GM21619 (cell line): ENCODE measurements around the gene ANTKMT.

Experiments used
- ATAC-seq: cut with Tn5 transposase; IDR thresholded peaks from one replicate; pipeline ENCODE4 v1.9.1; 2021; ENCODE audit not compliant: unreplicated experiment

ANTKMT gene

DNA sequence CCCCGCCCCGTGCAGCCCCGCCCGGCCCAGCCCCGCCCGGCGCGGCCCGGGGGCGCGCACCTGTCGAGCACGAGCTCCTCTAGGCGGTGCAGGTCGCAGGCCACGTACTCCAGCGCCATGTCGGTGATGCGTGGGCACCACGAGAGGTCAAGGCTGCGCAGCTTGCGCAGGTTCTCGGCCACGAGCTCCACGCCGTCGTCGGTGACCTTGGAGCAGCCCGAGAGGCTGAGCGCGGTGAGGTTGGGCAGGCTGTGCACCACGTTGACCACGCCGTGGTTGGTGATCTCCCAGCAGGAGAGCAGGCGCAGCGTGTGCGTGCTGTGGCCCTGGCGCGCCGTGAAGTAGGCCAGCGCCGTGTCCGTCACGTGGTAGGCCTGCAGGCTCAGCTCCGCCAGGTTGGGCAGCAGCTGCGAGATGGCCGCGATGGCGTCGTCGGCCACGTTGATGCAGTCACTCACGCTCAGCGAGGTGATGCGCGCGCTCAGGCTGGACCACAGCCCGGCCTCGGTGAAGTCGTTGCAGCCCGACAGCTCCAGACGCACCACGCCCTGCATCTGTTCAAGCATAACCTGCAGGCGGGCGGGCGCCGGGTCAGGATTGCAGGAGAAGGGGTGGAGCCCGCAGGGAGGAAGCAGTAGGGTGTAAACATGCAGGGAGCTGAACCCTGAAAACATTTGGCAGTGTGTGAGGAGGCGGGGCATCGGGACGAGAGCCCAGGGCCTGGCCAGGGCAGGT is 25.4 kb upstream of the ANTKMT start:
- ATAC-seq: no peak

DNA sequence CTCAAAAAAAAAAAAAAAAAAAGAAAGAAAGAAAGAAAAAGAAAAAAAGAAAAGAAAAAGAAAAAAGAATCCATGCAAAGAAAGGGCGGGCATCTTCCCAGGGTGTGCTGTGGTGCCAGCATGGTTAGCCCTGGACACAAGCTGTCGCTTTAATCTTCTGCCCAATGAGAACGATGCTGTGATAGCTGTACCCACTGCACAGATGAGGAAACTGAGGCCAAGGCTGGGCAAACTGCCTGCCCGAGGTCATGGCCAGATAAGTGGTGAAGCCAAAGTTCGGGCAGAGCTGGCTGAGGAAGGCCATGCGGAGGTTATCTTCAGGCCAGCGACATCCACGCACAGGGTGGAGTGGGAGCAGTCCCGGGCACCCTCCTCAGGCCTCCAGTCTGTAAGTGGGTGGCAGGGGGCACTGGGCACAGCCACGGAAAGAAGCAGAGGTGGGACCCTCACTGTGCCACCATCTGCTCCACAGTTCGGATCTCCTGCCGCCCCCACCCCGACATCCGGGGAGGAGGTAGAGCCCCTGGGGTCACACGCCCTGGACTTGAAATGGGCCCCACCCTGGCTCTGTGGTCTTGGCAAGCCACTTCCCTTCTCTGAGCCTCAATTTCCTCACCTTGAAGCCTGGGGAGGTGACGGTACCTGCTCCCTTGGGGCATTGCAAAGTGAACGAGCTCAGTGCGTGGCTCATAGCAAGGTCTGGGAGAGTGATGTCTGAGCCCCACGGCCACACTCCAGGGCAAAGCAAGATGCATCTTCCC is 21.9 kb upstream of the ANTKMT start:
- no peak for ATAC-seq

DNA sequence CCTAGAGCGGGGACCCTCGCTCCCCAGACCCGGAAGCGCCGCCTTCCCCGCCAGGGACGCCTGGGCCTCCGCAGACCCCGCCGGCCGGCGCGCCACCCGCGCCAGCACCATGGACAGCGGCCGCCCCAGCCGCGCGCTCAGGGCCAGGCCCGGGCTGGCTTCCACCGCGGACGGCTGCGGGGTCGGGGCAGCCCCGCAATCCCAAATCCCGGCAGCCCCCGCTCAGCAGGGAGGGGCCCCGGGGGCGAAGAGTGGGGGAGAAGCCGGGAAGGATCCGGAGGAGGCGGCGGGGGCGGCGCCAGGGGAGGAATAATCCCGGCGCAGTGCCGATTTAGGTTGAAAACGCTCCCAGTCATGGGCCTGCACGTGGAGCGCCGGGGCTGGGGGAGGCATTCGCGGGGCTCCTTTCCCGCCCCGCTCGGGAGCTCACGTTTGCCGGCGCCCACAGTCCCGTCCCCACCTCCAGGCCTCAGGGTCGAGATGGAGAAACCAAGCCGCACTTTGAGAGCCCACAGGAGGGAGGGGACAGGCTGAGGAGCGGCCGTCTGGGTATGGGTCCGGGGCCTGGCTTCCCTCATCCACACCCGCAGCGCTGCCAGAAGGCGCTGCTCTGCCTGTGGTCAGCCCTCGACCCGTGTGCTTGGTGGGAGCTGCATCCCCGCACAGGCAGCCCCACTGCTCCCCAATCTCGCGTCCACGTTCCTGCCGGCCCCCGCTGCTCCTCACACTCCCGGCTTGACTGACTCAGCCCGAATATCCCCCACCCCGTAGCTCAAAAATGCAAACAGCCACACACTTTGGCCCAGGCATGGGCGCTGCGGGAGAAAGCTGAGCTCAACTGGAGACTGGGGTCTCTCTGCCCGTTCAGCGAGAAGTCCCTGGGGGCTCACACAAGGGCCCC is 20.0 kb upstream of the ANTKMT start:
- no peak for ATAC-seq

DNA sequence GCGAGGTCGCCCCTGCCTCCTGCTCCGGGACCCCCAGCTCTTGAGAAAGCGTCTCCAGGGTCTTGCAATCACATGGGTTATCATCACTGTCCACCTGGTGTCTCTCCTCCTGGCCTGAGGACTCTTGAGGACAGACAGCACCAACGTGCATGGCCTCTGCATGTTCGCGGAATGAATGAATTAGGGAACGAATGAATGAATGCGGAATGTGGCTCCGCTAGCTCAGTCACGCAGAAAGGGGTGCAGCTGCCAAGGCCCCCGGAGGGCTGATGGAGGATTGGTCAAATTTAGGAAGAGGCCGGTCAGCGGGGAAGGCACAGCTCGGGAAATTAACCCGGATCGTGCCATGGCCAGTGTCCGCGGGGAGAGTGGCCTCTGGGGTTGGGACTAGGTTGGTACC is 18.6 kb upstream of the ANTKMT start:
- ATAC-seq: no peak

DNA sequence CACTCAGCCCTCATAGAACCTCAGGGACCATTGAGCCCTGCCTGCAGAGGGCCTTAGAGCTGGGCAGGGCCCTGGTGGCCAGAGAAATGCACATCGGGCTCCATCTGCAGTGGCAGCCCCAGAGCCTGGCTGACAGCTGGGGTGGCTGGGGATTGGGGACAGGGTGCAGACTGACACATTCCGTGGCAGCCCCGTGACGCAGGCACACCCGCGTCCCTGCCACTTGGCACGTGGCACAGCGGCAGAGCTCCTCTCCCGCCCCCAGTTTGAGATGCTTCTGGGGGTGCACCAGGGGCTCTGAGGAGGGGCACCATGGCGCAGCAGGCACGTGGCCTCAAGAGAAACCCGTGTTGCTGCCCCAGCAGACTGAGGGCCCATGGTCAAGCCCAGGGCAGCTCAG is 17.5 kb upstream of the ANTKMT start:
- ATAC-seq: no peak

DNA sequence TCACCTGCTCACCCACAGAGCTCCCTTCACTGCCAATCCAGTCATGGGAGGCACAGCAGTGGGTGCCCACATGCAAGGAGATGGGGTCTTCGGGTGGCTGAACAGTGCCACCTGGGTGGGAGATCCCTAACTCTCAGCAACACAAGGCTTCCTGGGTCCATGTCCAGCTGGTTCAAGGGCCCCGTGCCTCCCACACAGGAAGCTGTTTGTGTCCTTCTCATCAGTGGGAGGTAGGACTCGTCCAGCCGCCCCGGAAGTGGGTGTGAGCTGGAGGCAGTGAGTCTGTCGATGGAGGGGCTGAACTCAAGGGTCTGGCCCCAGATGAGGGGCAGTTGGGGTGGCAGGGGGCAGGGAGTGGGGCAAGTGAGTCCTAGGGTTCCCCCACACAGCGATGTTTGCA is 16.9 kb upstream of the ANTKMT start:
- ATAC-seq: no peak

DNA sequence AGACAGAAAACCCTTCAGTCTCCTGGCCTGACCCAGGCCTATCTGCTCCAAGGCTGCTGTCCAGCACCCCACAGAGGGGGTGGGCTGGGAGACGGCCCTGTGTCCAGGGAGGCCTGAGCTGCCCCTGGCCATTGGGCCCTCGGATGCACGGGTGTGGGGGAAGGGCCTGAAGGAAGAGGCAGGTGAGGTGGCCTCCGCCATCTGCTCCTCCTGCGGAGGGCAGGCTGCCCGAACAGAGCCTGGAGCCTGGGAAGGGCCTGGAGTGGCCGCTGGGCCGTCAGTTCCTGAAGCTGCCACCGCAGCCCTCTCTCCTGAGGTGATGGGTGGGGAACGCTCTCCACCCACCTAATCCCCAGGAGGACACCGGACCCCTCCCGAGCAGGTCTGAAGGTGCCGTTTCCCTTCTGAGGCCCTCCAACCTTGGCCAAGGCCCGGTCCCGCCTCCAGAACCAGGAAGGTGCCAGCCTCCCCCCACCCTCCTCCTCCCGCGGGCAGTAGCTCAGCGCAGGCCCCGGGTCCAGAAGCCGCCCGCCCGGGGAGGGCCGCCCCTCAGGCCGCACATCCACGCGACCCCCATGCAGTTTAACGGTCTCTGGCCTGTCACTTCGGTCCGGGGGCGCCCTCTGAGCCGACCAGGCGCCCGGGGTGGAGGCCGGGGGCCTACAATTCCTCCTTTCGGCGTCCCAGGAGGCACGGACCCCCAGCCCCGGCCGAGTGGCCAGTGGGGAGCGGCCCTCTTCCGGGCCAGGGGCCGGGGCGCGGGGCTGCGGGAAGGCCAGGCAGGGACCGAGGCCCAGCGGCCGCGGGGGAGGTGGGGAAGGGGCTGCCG is 16.2 kb upstream of the ANTKMT start:
- no peak for ATAC-seq

DNA sequence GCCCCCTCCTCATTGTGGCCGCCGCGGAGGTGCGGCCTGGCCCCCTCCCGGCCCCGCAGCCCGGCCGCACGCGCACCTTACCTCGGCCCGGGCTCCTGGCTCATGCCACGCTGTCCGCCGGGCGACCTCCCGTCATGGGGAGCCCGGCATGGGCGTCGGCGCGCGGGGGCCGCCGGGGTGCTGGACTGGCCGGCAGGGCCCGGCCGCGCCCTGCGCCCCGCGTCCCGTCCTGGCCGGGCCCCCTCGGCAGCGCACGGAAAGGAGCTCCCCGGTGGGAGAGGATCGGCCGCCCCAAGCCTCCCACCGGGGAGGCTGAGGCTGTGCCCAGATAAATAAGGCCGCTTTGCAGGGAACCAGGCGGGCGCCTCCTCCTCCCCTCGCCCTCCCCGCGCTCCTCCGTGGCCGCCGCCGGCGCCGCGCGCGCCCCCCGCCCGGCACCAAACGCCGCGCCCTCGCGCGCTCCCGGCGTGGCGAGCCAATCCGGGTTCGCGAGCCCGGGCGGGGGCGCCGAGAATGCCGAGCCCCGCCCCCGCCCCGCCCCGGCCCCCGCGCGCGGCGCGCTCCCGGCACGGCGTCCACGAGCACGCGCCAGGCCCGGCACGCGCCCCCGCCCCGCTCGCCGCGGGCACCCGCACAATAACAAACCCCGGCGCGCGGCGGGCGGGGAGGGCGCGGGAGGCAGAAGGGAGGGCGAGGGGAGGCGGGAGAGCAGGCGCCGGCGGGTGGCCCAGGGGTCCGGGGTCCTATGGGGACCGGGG is 15.3 kb upstream of the ANTKMT start, which contains the start of gene FBXL16:
TSS of gene FBXL16 (minus strand) at position 371 of the 758 bp plus-strand sequence. CDS start 8,396 bp downstream, outside the sequence.
- ATAC-seq: no peak

DNA sequence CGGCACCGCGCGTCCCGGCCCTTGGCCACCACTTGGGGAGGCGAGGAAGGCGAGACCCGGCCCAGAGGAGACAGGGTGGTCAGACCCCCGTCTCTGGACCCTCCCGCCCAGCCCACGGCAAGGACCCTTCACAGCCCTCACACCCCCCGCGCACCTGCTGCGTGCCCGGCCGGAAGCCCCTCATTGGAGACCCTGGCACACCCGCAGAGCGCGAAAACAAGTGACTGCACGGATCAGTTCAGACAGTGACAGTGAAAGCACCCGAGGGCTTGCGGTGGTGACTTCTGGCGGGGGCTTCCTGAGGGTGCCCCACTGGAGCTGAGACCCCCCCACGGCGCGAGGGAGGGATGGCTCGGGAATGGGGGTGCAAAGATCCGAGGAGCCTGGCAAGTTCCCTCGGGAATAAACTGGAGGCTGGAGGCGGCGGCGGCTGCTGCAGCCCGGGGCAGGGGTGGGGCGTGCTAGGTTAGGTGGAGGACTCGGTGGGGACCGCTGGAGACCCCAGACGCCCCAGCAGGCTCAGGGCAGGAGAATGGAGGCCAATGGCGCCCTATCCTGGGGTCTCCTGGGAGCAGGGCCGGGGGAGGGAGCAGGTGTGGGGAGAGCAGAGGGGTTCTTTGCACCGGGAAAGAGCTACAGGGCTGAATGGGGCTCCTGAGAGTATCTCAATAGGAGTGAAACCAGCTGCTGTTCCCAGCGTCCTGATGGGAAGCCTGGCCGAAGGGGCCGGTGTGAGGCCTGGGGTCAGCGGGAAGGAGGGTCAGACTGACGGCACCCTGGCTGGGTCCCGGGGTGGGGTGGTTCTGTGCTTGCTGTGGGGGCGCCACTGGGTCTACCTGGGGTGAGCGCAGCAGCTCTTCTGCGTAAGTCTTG is 14.5 kb upstream of the ANTKMT start:
- no peak for ATAC-seq

DNA sequence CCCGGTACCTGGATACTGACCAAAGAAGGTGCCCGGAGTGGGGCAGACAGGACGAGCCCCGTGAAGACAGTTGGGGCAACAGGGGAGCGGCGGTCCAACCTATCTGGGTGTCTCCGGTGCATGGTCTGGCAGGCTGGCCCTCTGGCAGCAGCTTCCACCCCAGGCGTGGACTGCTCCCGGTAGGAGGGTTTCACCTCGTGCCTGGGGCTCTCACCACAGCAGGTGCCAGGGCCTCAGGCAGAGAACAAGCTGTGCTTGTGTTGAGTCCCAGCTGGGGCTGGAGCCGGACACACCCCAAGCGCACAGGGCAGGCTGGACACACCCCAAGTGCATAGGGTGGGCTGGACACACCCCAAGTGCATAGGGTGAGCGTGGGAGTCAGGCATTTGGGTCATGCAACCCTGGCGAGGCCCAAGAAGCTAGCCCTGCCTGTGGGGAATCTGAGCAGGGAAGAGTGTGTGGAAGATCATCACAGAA is 13.8 kb upstream of the ANTKMT start:
- no peak for ATAC-seq

DNA sequence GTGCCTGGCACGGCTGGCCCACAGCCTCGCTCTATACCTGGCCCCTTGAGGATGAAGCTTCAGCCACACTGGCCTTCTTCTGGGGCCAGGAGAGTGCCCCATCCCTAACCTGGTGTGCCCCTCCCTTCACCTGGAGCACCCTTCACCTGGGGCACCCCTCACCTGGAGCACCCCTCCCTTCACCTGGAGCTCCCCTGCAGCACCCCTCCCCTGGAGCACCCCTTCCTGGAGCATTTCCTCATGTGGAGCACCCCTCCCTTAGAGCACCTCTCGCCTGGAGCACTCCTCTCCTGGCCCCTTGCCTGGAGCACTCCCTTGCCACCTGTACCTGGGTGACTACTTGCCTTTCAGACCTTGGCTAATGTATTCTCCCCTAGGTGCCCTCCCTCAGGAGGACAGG is 12.9 kb upstream of the ANTKMT start:
- ATAC-seq: no peak

DNA sequence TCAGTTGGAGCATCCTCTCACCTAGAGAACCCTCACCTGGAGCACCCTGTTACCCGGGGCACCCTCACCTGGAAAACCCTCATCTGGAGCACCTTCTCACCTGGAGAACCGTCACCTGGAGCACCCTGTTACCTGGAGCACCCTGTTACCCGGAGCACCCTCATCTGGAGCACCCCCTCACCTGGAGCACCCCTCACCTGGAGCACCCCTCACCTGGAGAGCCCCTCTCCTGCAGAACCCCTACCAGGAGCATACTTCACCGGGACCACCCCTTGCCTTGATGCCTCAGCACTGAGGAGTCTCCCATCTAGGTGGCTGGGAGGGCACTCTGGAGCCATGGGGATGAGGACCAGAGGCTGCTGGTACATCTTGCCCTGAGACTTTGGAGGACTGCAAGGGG is 12.0 kb upstream of the ANTKMT start:
- no peak for ATAC-seq

DNA sequence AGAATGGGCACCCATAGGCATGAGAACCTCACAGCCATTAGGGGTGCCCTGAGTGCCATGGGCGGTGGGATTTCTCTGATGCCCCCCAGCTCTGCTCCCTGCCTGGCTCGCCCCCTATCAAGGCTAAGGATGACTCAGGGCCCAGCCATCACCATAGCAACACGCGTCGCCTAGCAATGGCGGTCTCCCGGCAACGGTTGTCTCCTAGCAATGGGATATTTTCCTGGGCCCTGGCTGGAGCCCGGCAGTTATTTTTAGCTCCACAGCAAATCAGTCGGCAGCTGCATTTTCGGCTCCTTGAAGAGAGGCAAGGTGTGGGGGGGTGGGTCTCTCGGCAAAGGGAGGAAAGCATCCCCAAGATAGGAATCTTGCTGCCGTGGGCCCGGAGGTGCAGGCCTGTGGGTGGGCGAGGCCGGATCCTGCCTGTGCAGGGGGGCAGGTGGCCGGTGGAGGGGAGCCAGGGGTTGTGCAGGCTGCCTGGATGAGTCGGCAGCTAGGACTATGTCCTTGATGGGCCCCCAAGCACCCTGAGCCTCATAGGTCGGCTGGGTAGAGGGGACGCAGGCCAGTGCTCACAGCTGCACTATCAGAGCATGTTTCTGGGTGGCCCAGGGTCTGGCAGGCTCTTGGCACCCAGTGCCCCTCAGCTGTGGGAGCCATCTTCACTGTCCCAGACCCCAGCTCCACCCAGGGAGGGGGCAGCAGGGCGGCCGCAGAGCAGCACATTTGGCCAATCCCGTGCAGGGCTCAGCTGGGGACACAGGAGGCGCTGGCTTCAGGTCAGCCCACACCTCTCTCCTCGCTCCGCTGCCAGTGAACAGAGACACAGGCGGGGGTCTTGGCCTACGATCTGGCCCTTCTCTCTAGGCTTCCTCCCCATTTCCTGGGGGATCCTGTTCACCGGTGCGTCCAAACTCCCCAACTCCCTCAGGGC is 11.1 kb upstream of the ANTKMT start:
- no peak for ATAC-seq

DNA sequence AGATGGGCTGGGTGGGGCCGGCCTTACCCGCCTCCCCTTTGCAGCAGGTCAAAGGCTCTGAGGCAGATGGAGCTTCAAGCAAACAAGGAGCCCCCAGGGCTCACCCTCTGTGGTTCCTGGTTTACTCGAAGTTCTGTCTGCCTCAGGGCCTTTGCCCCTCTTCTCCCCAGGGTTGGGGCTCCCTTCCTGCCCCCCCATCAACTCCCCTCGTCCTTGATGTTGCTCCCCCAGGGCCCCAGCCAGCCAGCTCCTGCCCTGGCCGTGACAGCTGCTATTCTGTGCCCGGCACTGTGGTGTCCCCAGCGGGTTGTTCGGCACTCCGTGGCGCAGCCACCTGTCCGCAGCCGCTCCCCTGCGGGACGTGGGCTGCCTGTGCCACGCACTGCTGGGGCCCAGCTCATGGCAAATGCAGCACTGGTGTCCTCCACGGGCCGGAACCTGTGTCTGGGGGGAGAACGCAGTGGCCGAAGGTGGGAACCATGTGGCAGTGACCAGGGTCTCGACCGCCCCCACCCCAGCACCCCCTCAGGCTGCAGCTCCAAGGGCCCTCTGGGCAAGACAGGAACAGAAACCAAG is 10.4 kb upstream of the ANTKMT start:
- no peak for ATAC-seq

DNA sequence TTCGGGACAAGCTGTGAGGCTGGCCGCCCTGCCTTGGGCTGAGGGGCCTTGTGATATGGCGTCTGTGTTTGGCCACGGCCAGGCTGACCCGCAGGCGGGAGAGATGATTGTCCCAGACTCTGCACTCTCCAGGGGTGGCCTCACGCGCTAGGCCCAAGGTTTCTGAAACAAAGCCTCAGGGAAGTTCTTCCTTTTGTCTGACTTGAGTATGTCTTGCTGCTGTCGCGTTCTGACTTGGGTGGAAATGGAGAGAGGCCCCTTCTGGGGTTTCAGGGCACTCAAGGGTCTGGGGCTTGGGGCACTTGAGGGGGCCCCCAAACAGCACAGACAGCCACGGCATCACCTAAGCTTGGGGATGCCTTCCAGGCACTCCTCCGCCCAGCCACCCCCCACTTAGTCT is 9.9 kb upstream of the ANTKMT start:
- ATAC-seq: no peak

DNA sequence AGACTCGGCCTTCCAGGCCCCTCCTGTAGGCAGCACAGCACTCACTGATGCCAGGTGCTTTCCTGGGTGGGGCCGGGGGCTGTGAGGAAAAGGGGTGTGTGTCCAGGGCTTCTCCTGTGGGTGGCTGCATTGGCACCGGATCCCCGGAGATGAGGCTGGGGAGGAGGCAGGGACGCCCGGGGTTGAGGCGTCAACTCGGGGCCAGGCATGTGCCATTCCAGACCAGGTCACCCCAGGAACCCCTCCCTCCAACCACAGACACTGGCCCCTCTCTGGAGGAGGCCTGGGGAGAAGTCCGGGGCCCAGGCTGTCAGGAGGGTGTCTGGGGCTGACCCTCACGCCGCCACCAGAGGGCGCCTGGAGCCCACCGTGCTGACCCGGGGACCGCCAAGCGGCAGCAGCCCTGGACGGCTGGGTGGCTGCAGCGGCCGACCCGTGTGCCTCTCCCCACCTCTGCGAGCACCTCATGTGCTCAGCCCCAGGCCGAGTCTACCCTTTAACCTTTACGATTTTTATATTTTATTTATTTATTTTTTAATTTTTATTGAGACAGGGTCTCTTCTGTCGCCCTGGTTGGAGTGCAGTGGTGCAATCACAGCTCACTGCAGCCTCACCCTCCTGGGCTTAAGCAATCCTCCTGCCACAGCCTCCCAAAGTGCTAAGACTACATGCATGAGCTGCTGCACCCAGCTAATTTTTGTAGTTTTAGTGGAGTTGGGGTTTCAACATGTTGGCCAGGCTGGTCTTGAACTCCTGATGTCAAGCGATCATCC is 9.2 kb upstream of the ANTKMT start:
- ATAC-seq: no peak
